Peyer's patch (tissue), 4 donors: ENCODE data around the gene IAH1. TPM values are rescaled to one million over a fixed set of nuclear protein-coding genes. Genes with fewer than 3 reads are reported as not detected.

Experiments
- DNase-seq, 3 donors: peaks; one replicate each; pipeline ENCODE4 v3.0.0-alpha.2; 2017 to 2019
- H3K27ac ChIP-seq, 4 donors: fragments of 200-600 bp; sonication (generic); one replicate each; pipeline ENCODE4 v1.5.1; 2016 to 2019
- H3K27me3 ChIP-seq, 2 donors: fragments of 200-600 bp; sonication (generic); one replicate each; pipeline ENCODE4 v1.5.1; 2019
- H3K36me3 ChIP-seq, 3 donors: fragments of 200-600 bp; sonication (generic); one replicate each; pipeline ENCODE4 v1.5.1; 2016 to 2019
- H3K4me1 ChIP-seq, 4 donors: fragments of 200-600 bp; sonication (generic); one replicate each; pipeline ENCODE4 v1.5.1; 2016 to 2019
- H3K4me3 ChIP-seq, 4 donors: fragments of 200-600 bp; sonication (generic); 1 replicate in 3 of 4; 2 replicates in 1 of 4; pipeline ENCODE4 v1.5.1; 2016 to 2019; ENCODE audit warnings: mild to moderate bottlenecking in 1 of 4
- H3K9me3 ChIP-seq, 4 donors: fragments of 200-600 bp; sonication (generic); one replicate each; pipeline ENCODE4 v1.5.1; 2016 to 2019; ENCODE audit warnings: mild to moderate bottlenecking in 1 of 4
- POLR2A ChIP-seq, 2 donors: fragments of 450-650 bp; IDR thresholded peaks; one replicate each; pipeline ENCODE4 v1.5.1; 2017; ENCODE audit warnings: antibody characterized with exemption in 2 of 2, mild to moderate bottlenecking in 2 of 2, moderate library complexity in 2 of 2
- total RNA-seq, 4 donors: library from RNA; depleted of rRNA; stranded (reverse); fragments of >200 nt; gene quantifications; one replicate each; pipeline ENCODE4 v1.1.0, GENCODE V29; 2016
- TF ChIP-seq, protein P1 (sequence below), 6 experiments: fragments of 450-650 bp in 4 of 6; fragments of 200-600 bp in 2 of 6; sonication (generic) in 1 of 6; IDR thresholded peaks; one replicate each; pipeline ENCODE4 v1.5.1; 2017 to 2019; ENCODE audit warnings: antibody characterized with exemption in 6 of 6, mild to moderate bottlenecking in 3 of 6, moderate library complexity in 1 of 6

The IAH1 gene
- total RNA-seq, 4 donors from 2014 or later, result 39.2 to 59.4 (median 43.5) TPM

- TF ChIP-seq POLR2A (IDR thresholded peaks at IDR 0.05), result no peak
- TF ChIP-seq, protein P1, sequence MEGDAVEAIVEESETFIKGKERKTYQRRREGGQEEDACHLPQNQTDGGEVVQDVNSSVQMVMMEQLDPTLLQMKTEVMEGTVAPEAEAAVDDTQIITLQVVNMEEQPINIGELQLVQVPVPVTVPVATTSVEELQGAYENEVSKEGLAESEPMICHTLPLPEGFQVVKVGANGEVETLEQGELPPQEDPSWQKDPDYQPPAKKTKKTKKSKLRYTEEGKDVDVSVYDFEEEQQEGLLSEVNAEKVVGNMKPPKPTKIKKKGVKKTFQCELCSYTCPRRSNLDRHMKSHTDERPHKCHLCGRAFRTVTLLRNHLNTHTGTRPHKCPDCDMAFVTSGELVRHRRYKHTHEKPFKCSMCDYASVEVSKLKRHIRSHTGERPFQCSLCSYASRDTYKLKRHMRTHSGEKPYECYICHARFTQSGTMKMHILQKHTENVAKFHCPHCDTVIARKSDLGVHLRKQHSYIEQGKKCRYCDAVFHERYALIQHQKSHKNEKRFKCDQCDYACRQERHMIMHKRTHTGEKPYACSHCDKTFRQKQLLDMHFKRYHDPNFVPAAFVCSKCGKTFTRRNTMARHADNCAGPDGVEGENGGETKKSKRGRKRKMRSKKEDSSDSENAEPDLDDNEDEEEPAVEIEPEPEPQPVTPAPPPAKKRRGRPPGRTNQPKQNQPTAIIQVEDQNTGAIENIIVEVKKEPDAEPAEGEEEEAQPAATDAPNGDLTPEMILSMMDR (IDR thresholded peaks at IDR 0.05), result no peak
- no peak overlapping the region for H3K4me3 ChIP-seq
- peak overlapping the region in 1 of 4 donors; percentile 9 for H3K27ac ChIP-seq
- H3K27me3 ChIP-seq, result no peaks in the 10 kb centered on the region
- peaks cover 0 to 74% (median 0%) of the 10 kb centered on the region in 3 donors for H3K36me3 ChIP-seq
- H3K4me1 ChIP-seq, result no peaks in the 10 kb centered on the region
- no peak for DNase-seq
- no peaks in the 10 kb centered on the region for H3K9me3 ChIP-seq
These were observed 34.2 kb upstream of the IAH1 start for GRCh38 chr2:9440058-9440727.

- no peaks in the 10 kb centered on the region for H3K4me1 ChIP-seq
- H3K9me3 ChIP-seq, result no peaks in the 10 kb centered on the region
- peaks cover 0 to 76% (median 0%) of the 10 kb centered on the region in 3 donors for H3K36me3 ChIP-seq
- no peak overlapping the region for H3K27ac ChIP-seq
- no peak for DNase-seq
- no peaks in the 10 kb centered on the region for H3K27me3 ChIP-seq
- H3K4me3 ChIP-seq, result no peak overlapping the region
- TF ChIP-seq POLR2A (IDR thresholded peaks at IDR 0.05), result no peak
- TF ChIP-seq, protein P1 (IDR thresholded peaks at IDR 0.05), result no peak
These were observed 32.8 kb upstream of the IAH1 start for GRCh38 chr2:9441556-9441955.

- DNase-seq, result no peak
- Histone ChIP-seq H3K4me3 (no peak overlapping the region), H3K27me3 (no peaks in the 10 kb centered on the region), H3K27ac (no peak overlapping the region), H3K36me3 (peaks cover 0 to 71% (median 0%) of the 10 kb centered on the region in 3 donors), H3K4me1 (no peaks in the 10 kb centered on the region), H3K9me3 (no peaks in the 10 kb centered on the region)
- TF ChIP-seq, protein P1 (IDR thresholded peaks at IDR 0.05), result no peak
- TF ChIP-seq POLR2A (IDR thresholded peaks at IDR 0.05), result no peak
These were observed 30.8 kb upstream of the IAH1 start for GRCh38 chr2:9443526-9443925.

- Histone ChIP-seq H3K27me3 (no peaks in the 10 kb centered on the region), H3K4me3 (no peak overlapping the region), H3K9me3 (no peaks in the 10 kb centered on the region), H3K4me1 (no peaks in the 10 kb centered on the region), H3K36me3 (peaks cover 0 to 73% (median 0%) of the 10 kb centered on the region in 3 donors), H3K27ac (no peak overlapping the region)
- TF ChIP-seq, protein P1 (IDR thresholded peaks at IDR 0.05), result no peak
- no peak for TF ChIP-seq POLR2A (IDR thresholded peaks at IDR 0.05)
- no peak for DNase-seq
These were observed 29.3 kb upstream of the IAH1 start for GRCh38 chr2:9445089-9445488.

DNA sequence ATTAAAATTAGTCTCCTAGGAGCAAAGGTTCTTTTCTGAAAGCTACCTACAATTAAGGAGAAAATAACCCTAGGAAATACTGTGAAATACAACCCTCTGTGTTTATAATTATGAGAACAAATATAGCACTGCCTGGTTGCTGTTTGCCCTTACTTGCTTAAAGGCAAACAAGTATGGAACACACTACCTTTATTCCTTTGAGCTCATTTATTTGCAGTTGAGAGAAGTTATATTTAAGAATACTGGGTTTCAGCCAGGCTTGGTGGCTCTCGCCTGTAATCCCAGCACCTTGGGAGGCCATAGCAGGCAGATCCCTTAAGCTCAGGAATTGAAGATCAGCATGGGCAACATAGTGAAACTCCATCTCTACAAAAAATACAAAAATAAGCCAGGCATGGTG is 23.1 kb upstream of the IAH1 start:
- DNase-seq, result no peak
- no peak overlapping the region for H3K4me3 ChIP-seq
- H3K27ac ChIP-seq, result no peak overlapping the region
- peaks cover 0 to 51% (median 0%) of the 10 kb centered on the region in 3 donors for H3K36me3 ChIP-seq
- H3K4me1 ChIP-seq, result no peaks in the 10 kb centered on the region
- H3K9me3 ChIP-seq, result no peaks in the 10 kb centered on the region
- H3K27me3 ChIP-seq, result no peaks in the 10 kb centered on the region
- TF ChIP-seq, protein P1 (IDR thresholded peaks at IDR 0.05), result no peak
- TF ChIP-seq POLR2A (IDR thresholded peaks at IDR 0.05), result no peak
